PFSK-1 (cell line): ENCODE data around the gene CTSW.

Experiments
- FOXP2 ChIP-seq: optimal IDR thresholded peaks from 2 replicates; pipeline ENCODE3; 2011; ENCODE audit warnings: borderline replicate concordance, control low read depth, inconsistent platforms; ENCODE audit not compliant: insufficient read depth; ENCODE audit errors: extremely low read length, extremely low read depth
- POLR2AphosphoS5 ChIP-seq: IDR thresholded peaks from 2 replicates; pipeline ENCODE4 v1.6.1; 2012; ENCODE audit warnings: low read depth, mild to moderate bottlenecking, control low read depth, low read length, moderate library complexity
- REST ChIP-seq, 2 experiments: IDR thresholded peaks; 2 replicates each; pipeline versions ENCODE4 v1.6.1 to v1.8.0; 2011 to 2012; ENCODE audit warnings: low read depth in 2 of 2, low read length in 2 of 2, control low read depth in 1 of 2, inconsistent platforms in 1 of 2, mild to moderate bottlenecking in 1 of 2, moderate library complexity in 1 of 2; ENCODE audit not compliant: insufficient read depth in 1 of 2
- SIN3A ChIP-seq: IDR thresholded peaks from 2 replicates; pipeline ENCODE4 v1.6.1; 2012; ENCODE audit warnings: mild to moderate bottlenecking, low read length, moderate library complexity, borderline replicate concordance; ENCODE audit not compliant: insufficient read depth
- TAF1 ChIP-seq: IDR thresholded peaks from 2 replicates; pipeline ENCODE4 v1.6.1; 2012; ENCODE audit warnings: low read length, control low read depth, borderline replicate concordance; ENCODE audit not compliant: insufficient read depth

CTSW gene

GRCh38 chr11:65850217-65851082, 29.2 kb upstream of the CTSW start:
- no peak for TF ChIP-seq POLR2AphosphoS5
- no peak for TF ChIP-seq FOXP2
- TF ChIP-seq REST (IDR thresholded peaks at IDR 0.05; ENCODE audit: insufficient read depth in 1 of 2, low read depth in 2 of 2, low read length in 2 of 2) = no peak
- TF ChIP-seq SIN3A = no peak
- no peak for TF ChIP-seq TAF1

GRCh38 chr11:65851083-65851579, 28.5 kb upstream of the CTSW start:
- TF ChIP-seq TAF1 (no peak), REST (IDR thresholded peaks at IDR 0.05; ENCODE audit: insufficient read depth in 1 of 2, low read depth in 2 of 2, low read length in 2 of 2) (no peak), POLR2AphosphoS5 (peak; percentile 35; the same call in 1 of the 2 replicates)

GRCh38 chr11:65851811-65852507, 27.7 kb upstream of the CTSW start:
- peak; percentile 12; the same call in 1 of the 2 replicates for TF ChIP-seq POLR2AphosphoS5
- TF ChIP-seq REST (IDR thresholded peaks at IDR 0.05; ENCODE audit: insufficient read depth in 1 of 2, low read depth in 2 of 2, low read length in 2 of 2) = no peak

GRCh38 chr11:65852508-65853245, 27.0 kb upstream of the CTSW start:
- peak; percentile 45 for TF ChIP-seq POLR2AphosphoS5
- no peak for TF ChIP-seq SIN3A

GRCh38 chr11:65853246-65853979, 26.2 kb upstream of the CTSW start:
- TF ChIP-seq FOXP2 = no peak
- TF ChIP-seq TAF1 = no peak
- no peak for TF ChIP-seq SIN3A
- 0 out of 2 replicates have a peak, but pooled peaks have one; percentile 25 for TF ChIP-seq POLR2AphosphoS5
- TF ChIP-seq REST (IDR thresholded peaks at IDR 0.05; ENCODE audit: insufficient read depth in 1 of 2, low read depth in 2 of 2, low read length in 2 of 2) = no peak
